Left renal pelvis (tissue), 4 donors: ENCODE results near the gene WNK2. TPM values are rescaled to one million over a fixed set of nuclear protein-coding genes. Genes with fewer than 3 reads are reported as not detected.
"Not testable (repeated sequence)": the region's sequence is repeated elsewhere in the genome, so short reads cannot be mapped to it uniquely, and the experiment has no call there.

ENCODE experiments used
- DNase-seq, 4 donors: peaks; one replicate each; pipeline ENCODE4 v3.0.0-alpha.2; 2013; ENCODE audit warnings: low read depth in 4 of 4, low spot score in 3 of 4
- polyA plus RNA-seq, 4 donors: library from polyadenylated mRNA; unstranded; fragments of 120-200 nt; gene quantifications; one replicate each; pipeline ENCODE4 v1.2.1, GENCODE V29; 2013; ENCODE audit not compliant: insufficient read length in 4 of 4

WNK2 gene
- polyA plus RNA-seq, 4 donors, result 10.3 to 31.1 (median 21.3) TPM

DNA sequence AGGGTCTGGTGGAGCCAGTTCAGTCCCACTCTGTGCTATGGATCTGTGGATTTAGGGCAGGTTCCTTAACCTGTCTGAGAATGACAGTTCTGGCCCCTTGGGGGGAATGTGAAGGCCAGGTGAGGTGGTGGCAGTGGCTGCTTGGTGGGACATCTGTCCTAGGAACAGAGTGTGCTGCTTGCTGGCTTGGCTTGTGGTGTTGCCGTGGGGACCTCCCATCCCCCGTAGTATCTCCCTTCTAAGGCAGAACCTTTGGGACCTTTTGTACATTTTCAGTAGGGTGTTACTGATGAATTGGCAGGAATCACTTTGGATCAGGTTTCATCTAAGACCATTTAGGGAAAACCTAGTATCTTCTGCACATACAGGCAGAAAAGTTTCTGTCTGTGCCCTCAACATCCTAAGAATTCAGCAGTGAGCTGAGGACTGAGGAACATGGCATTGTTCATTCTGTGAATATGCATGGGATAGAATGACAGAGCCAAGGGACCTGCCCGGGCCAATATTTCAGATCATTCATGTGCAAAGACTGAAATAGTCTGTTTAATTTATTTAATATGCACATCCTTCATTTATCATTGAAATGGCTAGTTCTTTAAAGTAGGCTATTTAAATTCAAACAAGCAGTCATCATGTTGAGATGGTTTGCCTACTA is 64.6 kb downstream of the WNK2 start:
- no peak for DNase-seq

- no peak for DNase-seq
These were observed 66.2 kb downstream of the WNK2 start for GRCh38 chr9:93250185-93250584.

DNA sequence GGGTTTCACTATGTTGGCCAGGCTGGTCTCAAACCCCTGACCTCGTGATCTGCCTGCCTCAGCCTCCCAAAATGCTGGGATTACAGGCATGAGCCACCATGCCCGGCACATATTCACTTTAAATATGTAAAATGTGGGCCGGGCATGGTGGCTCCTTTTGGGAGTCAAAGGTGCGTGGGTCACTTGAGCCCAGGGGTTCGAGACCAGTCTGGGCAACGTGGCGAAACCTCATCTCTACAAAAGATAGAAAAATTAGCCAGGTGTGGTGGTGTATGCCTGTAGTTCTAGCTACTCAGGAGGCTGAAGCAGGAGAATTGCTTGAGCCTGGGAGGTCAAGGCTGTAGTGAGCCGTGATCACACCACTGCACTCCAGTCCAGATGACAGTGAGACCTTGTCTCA is 67.4 kb downstream of the WNK2 start:
- not testable (repeated sequence) for DNase-seq

GRCh38 chr9:93252116-93252780 is 68.3 kb downstream of the WNK2 start:
- no peak for DNase-seq

GRCh38 chr9:93252781-93253530 is 69.0 kb downstream of the WNK2 start:
- no peak for DNase-seq

GRCh38 chr9:93253633-93254032 is 69.7 kb downstream of the WNK2 start:
- DNase-seq, result no peak

DNA sequence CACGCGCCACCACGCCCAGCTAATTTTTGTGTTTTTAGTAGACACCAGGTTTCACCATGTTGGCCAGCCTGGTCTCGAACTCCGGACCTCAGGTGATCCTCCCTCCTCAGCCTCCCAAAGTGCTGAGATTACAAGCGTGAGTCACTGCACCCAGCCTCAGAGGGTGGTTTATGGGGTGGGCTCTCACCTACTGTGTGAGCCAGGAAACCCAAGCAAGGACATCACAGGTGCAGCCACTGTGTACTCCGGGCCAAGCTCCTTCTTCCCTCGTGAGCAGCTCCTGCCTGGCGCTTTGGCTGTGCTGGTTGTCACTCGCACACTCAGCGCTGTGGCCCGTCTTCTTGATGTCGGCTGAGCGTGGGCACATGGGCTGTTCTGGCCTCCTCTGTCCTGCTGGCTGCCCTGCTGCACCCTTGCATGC is 70.1 kb downstream of the WNK2 start:
- no peak for DNase-seq

- no peak for DNase-seq
These were observed 71.0 kb downstream of the WNK2 start for GRCh38 chr9:93254806-93255493.

DNA sequence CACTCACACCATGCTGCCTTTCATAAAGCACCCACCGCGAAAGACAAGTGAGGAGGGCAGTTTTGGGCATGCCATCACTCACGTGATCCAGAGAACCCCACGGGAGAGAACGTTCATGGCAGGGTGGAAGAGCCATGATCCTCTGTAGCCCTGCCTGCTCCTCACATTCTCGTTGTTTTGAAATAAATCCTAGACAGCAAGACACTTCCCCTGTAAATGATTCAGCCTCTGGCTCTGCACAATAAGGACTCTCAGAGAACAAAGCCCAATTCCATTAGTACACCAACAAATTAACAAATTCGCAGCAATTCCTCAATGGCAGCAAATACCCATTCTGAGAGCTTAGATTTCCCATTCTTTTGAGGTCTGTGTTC is 71.5 kb downstream of the WNK2 start:
- no peak for DNase-seq

- DNase-seq, result no peak
These were observed 72.3 kb downstream of the WNK2 start for GRCh38 chr9:93255994-93256877.

GRCh38 chr9:93256878-93257807 is 73.2 kb downstream of the WNK2 start:
- no peak for DNase-seq

GRCh38 chr9:93257808-93258331 is 73.9 kb downstream of the WNK2 start:
- DNase-seq, result no peak

GRCh38 chr9:93258419-93258817 is 74.5 kb downstream of the WNK2 start:
- no peak for DNase-seq

DNA sequence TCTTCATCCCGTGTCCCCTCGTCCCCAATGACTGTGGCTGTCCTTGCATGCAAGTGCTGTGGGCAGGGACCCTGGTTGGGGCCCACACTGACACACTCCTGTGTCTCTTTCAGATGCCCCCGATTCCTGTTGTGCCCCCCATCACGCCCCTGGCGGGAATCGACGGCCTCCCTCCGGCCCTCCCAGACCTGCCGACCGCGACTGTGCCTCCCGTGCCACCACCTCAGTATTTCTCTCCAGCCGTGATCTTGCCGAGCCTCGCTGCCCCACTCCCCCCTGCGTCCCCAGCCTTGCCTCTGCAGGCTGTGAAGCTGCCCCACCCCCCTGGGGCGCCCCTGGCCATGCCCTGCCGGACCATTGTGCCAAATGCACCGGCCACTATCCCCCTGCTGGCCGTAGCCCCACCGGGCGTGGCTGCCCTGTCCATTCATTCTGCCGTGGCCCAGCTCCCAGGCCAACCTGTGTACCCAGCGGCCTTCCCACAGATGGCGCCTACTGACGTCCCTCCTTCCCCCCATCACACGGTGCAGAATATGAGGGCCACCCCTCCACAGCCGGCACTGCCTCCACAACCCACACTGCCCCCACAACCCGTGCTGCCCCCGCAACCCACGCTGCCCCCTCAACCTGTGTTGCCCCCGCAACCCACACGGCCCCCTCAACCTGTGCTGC is 75.0 kb downstream of the WNK2 start:
- no peak for DNase-seq

GRCh38 chr9:93259490-93260262 is 75.7 kb downstream of the WNK2 start:
- DNase-seq, result no peak

DNA sequence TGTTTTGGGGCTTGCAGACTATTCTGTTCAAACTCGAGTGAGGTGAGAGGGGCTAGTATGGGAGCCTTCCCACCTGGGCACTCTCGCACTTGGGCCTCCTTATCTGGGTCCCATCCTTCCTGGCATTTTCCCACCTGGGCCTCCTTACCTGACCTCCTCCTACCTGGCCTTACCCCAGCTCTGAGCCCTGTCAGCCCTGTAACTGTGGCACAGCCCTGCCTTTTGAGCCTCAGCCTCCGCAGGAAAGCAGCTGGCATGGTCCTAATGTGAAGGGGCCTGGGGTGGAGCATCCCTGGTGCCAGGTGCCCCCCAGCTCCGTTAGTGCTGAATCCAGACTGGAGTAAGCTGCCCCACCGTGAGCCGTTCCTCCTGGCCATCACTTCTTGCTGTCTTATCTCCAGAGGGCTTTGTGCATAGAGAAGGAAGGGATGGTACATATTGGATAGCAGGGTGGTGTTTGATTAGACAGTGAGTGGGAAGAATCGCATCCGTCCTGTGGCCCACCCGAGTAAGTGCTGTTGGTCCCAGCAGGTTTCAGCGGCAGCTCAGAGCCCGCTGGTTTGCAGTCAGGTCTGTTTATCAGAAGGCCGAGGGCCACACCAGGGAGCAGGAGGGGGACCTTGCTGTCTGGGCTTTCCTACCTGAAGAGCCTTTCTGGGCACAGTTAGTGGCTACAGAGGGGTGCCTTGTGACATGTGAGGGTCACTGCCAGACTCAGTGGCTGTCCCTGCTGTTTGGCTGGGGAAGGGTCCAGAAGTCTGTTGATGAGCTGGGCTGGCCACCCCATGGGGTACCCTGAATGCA is 76.5 kb downstream of the WNK2 start:
- no peak for DNase-seq

DNA sequence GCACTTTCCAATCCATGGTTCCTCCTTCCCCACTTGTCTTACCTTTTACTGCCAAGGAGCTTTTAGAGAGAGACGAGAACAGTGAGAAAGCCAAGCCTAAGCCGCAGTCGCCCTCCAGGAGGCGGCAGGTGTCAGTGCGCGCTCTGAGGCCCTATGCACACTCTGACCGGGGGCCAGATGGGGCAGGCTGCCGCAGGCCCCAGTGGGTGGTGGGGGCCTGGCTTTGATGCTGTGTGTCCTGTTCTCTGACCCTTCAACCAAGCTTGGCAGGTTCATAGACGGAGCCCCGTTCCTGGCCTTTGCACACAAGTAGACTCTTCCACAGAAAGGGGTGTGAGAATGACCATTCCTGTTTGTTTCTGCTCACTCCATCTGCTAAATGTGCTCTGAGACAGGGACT is 77.3 kb downstream of the WNK2 start:
- DNase-seq, result no peak
